Body of pancreas (tissue), 4 donors: Measurements from ENCODE around the gene GNPNAT1. TPM values are rescaled to one million over a fixed set of nuclear protein-coding genes. Genes with fewer than 3 reads are reported as not detected.
"Not testable (repeated sequence)": the region's sequence is repeated elsewhere in the genome, so short reads cannot be mapped to it uniquely, and the experiment has no call there.

Source experiments
- ATAC-seq: fragments of 150-250 bp; one replicate; pipeline ENCODE4 v1.9.1; 2016
- DNase-seq, 4 donors: peaks; one replicate each; pipeline ENCODE4 v3.0.0-alpha.2; 2019
- H3K27ac ChIP-seq, 4 donors: fragments of 200-600 bp; sonication (generic); 1 replicate in 3 of 4; 2 replicates in 1 of 4; pipeline versions ENCODE4 v1.5.1 to v1.6.1; 2016 to 2019; ENCODE audit warnings: mild to moderate bottlenecking in 1 of 4, mixed read lengths in 1 of 4, moderate library complexity in 1 of 4
- H3K27me3 ChIP-seq, 2 donors: fragments of 200-600 bp; sonication (generic); one replicate each; pipeline ENCODE4 v1.6.0; 2016; ENCODE audit warnings: mild to moderate bottlenecking in 1 of 2
- H3K36me3 ChIP-seq, 2 donors: fragments of 200-600 bp; sonication (generic); replicated peaks in 1 of 2; 2 replicates each; pipeline ENCODE4 v1.5.1; 2016; ENCODE audit warnings: low read depth in 2 of 2; ENCODE audit not compliant: insufficient read depth in 1 of 2
- H3K4me1 ChIP-seq: fragments of 200-600 bp; sonication (generic); one replicate; pipeline ENCODE4 v1.6.0; 2016
- H3K4me3 ChIP-seq, 2 donors: fragments of 200-600 bp; sonication (generic); 1 replicate in 1 of 2; 2 replicates in 1 of 2; pipeline ENCODE4 v1.5.1; 2016 to 2019
- H3K9me3 ChIP-seq, 3 donors: fragments of 200-600 bp; sonication (generic); 1 replicate in 2 of 3; 2 replicates in 1 of 3; pipeline ENCODE4 v1.5.1; 2016
- POLR2A ChIP-seq, 3 donors: fragments of 450-650 bp; IDR thresholded peaks; one replicate each; pipeline ENCODE4 v1.6.1; 2016; ENCODE audit warnings: antibody characterized with exemption in 3 of 3, mild to moderate bottlenecking in 2 of 3
- WGBS, 2 donors: methylation state at CpG; one replicate each; pipeline ENCODE4 v1.1.5; 2017; 5-methylcytosine and 5-hydroxymethylcytosine counted together
- intact Hi-C: fragments of 100-400 bp; cut with DNase I; formaldehyde crosslinking; loops from one replicate; pipeline ENCODE4 v1.15.1; 2023
- small RNA-seq: library from RNA; depleted of rRNA; stranded (forward); fragments of <200 nt; gene quantifications from one replicate; pipeline ENCODE3, GENCODE V24; 2016
- total RNA-seq, 2 donors: library from RNA; depleted of rRNA; stranded (reverse); fragments of >200 nt; gene quantifications; one replicate each; pipeline ENCODE4 v1.1.0, GENCODE V29; 2016
- TF ChIP-seq, protein P1 (sequence below), 7 experiments: fragments of 450-650 bp in 4 of 7; fragments of 200-600 bp in 3 of 7; sonication (generic) in 3 of 7; IDR thresholded peaks; one replicate each; pipeline ENCODE4 v1.5.1; 2016 to 2019; ENCODE audit warnings: antibody characterized with exemption in 7 of 7

Gene GNPNAT1
- total RNA-seq, 2 donors from 2014 or later, result 9.6 to 27.0 TPM

DNA sequence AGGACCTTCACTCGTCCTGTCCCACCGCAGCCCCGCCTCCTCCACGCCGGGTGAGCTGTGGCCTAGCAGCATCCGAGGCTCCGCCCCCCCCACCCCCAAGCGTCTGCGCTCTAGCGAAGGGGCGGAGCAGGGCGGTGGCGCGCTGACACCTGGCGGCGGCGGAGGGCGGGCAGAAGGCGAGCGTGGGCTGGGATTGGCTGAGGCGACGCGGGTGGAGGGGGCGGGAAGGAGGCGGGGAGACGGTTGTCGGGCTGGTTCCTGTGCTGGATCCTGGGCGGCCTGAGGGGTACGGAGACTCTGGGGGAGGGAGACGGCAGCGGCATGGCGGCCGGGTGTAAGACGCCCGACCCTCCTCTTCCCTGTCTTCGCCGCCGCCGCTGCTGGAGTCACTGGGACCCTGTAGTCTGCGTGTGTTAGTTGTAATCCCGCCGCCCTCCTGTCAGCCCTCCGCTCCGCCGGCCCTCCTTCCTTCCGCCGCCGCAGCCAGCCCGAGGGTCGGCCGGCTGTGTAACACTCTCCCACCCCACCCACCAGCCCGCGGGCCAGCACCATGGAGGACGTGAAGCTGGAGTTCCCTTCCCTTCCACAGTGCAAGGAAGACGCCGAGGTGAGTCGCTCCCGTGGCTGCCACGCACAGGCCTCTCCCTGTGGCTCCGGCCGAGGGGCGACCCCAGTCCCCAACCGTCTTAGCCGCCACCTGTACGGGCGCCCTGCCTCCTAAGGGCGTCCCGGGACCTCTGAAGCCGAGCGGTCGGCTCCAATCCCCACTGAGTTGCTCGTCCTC is 61.3 kb downstream of the GNPNAT1 start, which contains the start of gene STYX:
Gene STYX, plus strand, starts transcription at position 242 of the 784 bp plus-strand sequence. Its CDS starts 309 bp downstream, at position 551.
- intact Hi-C loops, result no loop called here
- peak; percentile 99 to 100 (median 99) for DNase-seq
- peak; percentile 71 to 93 (median 90) for TF ChIP-seq POLR2A (IDR thresholded peaks at IDR 0.05)
- TF ChIP-seq, protein P1, sequence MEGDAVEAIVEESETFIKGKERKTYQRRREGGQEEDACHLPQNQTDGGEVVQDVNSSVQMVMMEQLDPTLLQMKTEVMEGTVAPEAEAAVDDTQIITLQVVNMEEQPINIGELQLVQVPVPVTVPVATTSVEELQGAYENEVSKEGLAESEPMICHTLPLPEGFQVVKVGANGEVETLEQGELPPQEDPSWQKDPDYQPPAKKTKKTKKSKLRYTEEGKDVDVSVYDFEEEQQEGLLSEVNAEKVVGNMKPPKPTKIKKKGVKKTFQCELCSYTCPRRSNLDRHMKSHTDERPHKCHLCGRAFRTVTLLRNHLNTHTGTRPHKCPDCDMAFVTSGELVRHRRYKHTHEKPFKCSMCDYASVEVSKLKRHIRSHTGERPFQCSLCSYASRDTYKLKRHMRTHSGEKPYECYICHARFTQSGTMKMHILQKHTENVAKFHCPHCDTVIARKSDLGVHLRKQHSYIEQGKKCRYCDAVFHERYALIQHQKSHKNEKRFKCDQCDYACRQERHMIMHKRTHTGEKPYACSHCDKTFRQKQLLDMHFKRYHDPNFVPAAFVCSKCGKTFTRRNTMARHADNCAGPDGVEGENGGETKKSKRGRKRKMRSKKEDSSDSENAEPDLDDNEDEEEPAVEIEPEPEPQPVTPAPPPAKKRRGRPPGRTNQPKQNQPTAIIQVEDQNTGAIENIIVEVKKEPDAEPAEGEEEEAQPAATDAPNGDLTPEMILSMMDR (IDR thresholded peaks at IDR 0.05), result peak; percentile 8 to 67 (median 45)
- Histone ChIP-seq H3K36me3 (peaks cover 0 to 3% of the 10 kb centered on the region in 2 donors), H3K4me3 (peak within 1 kb of the TSS; percentile 64 to 91), H3K9me3 (no peaks in the 10 kb centered on the region), H3K27me3 (no peaks in the 10 kb centered on the region), H3K4me1 (peaks cover 15% of the 10 kb centered on the region), H3K27ac (peak within 1 kb of the TSS; percentile 76 to 91 (median 83))
- 0 to 1% methylated on average over 23 to 64 of the region's 72 CpGs for WGBS, 2 donors
- peak; percentile 98 for ATAC-seq

DNA sequence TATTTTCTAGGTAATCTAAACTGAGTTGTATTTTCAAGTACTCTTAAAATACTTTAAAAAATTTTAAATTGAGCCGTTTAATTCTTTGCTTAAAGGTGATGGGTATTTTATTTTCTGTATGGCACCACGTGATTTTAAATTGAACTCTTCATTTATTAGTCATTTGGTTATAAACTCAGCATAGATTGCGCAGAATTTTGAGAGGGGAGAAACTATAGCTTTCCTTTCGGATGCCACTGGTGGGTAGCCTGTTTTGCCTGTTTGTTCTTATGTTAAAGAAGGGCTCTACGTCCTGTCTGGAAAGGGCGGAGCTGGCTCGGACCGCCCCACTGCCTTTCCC is 61.9 kb downstream of the GNPNAT1 start:
- Histone ChIP-seq H3K4me1 (peaks cover 13% of the 10 kb centered on the region), H3K27me3 (no peaks in the 10 kb centered on the region), H3K9me3 (no peaks in the 10 kb centered on the region), H3K36me3 (peaks cover 0 to 6% of the 10 kb centered on the region in 2 donors), H3K27ac (peak overlapping the region in 3 of 4 donors; percentile 31 to 91 (median 89)), H3K4me3 (no peak overlapping the region)
- intact Hi-C loops, result no loop called here
- TF ChIP-seq POLR2A (IDR thresholded peaks at IDR 0.05), result no peak
- TF ChIP-seq, protein P1 (IDR thresholded peaks at IDR 0.05), result no peak
- ATAC-seq (no peak), DNase-seq (no peak)
- WGBS, 2 donors, result 1 to 2% methylated on average over 8 of the region's 8 CpGs

DNA sequence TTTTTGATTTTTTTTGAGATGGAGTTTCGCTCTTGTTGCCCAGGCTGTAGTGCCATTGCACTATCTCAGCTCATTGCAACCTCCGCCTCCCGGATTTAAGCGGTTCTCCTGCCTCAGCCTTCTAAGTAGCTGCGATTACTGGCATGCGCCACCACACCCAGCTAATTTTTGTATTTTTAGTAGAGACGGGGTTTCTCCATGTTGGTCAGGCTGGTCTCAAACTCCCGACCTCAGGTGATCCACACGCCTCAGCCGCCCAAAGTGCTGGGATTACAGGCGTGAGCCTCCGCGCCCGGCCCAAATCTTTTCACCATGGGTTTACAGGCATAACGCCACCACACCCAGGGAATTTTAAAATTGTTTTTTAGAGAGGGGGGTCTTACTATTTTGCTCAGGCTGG is 62.4 kb downstream of the GNPNAT1 start:
- DNase-seq, ATAC-seq, intact Hi-C loops, H3K9me3 ChIP-seq, H3K27me3 ChIP-seq, H3K4me3 ChIP-seq, H3K36me3 ChIP-seq: not testable (repeated sequence)
- Histone ChIP-seq H3K27ac (peak overlapping the region in 1 of 4 donors; percentile 89), H3K4me1 (peaks cover 13% of the 10 kb centered on the region)
- 92 to 93% methylated on average over 15 of the region's 15 CpGs for WGBS, 2 donors

DNA sequence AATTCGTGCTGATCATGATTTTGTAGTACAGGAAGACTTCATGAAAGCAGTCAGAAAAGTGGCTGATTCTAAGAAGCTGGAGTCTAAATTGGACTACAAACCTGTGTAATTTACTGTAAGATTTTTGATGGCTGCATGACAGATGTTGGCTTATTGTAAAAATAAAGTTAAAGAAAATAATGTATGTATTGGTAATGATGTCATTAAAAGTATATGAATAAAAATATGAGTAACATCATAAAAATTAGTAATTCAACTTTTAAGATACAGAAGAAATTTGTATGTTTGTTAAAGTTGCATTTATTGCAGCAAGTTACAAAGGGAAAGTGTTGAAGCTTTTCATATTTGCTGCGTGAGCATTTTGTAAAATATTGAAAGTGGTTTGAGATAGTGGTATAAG is 63.9 kb downstream of the GNPNAT1 start:
- WGBS, 2 donors, result 89 to 93% methylated on average over 2 of the region's 2 CpGs
- H3K9me3 ChIP-seq, H3K4me1 ChIP-seq, H3K27me3 ChIP-seq, DNase-seq, H3K27ac ChIP-seq, ATAC-seq, H3K4me3 ChIP-seq, intact Hi-C loops: not testable (repeated sequence)
- H3K36me3 ChIP-seq, result peaks cover 0 to 18% of the 10 kb centered on the region in 2 donors

Small RNA genes within 50 kb of the gene (small RNA-seq; reads per million reads assigned to genes)
- not detected for gene AL139317.2

Other genes starting within 250 kb of the GNPNAT1 start
- 1 to 10 TPM; 4.0 to 7.5 TPM for gene TXNDC16, start 239.1 kb downstream of the GNPNAT1 start, total RNA-seq
- under 1 TPM in 1 of 2 donors, not detected in 1; under 0.01 TPM for gene GPR137C, start 238.8 kb downstream of the GNPNAT1 start, total RNA-seq
- gene ERO1A, start 96.0 kb downstream of the GNPNAT1 start, total RNA-seq, result 10 to 100 TPM; 30.9 to 42.5 TPM
- 10 to 100 TPM; 37.2 to 66.7 TPM for gene PSMC6, start 84.4 kb downstream of the GNPNAT1 start, total RNA-seq
- gene STYX, start 61.4 kb downstream of the GNPNAT1 start, total RNA-seq, result 10 to 100 TPM in 1 of 2 donors, 1 to 10 TPM in 1; 5.6 to 11.4 TPM
- 10 to 100 TPM; 29.3 to 42.2 TPM for gene FERMT2, start 159.4 kb upstream of the GNPNAT1 start, total RNA-seq